Spleen (tissue), 7 donors: ENCODE data around the gene CCDC61.

Experiments
- CTCF ChIP-seq, 11 experiments: fragments of 200-600 bp in 7 of 11; fragments of 450-650 bp in 4 of 11; sonication (generic) in 4 of 11; IDR thresholded peaks in 8 of 11; conservative IDR thresholded peaks in 3 of 11; 1 replicate in 7 of 11; 2 replicates in 4 of 11; pipeline versions ENCODE4 v1.4.0 to v1.8.0; 2016 to 2021; ENCODE audit warnings: antibody characterized with exemption in 11 of 11, inconsistent platforms in 4 of 11, mild to moderate bottlenecking in 1 of 11
- POLR2A ChIP-seq, 3 donors: fragments of 450-650 bp; IDR thresholded peaks; one replicate each; pipeline ENCODE4 v1.5.1; 2017; ENCODE audit warnings: antibody characterized with exemption in 3 of 3, mild to moderate bottlenecking in 1 of 3
- POLR2AphosphoS5 ChIP-seq, 3 donors: sonication (generic); formaldehyde crosslinking; IDR thresholded peaks; one replicate each; pipeline ENCODE4 v1.5.1; 2017; ENCODE audit warnings: antibody characterized with exemption in 3 of 3
- donor health status: DM: no; HTN: no; CAD: no; lungs with moderate emphysema.
- donor health status: DM: no; HTN: no; CAD: no.
- donor health status: DM: no; HTN: no; CAD: no.

- no peak for TF ChIP-seq CTCF (IDR thresholded peaks at IDR 0.05 in 8 of 11, conservative IDR thresholded peaks at IDR 0.05 in 3 of 11)
- TF ChIP-seq POLR2AphosphoS5 (IDR thresholded peaks at IDR 0.05): no peak
- no peak for TF ChIP-seq POLR2A (IDR thresholded peaks at IDR 0.05)
Measured at GRCh38 chr19:46042252-46042883, 47.1 kb downstream of the CCDC61 start.
